Fibroblast of lung (primary cell): ENCODE results near the gene ERI2. TPM values are rescaled to one million over a fixed set of nuclear protein-coding genes. Genes with fewer than 3 reads are reported as not detected.
"Not testable (repeated sequence)": the region's sequence is repeated elsewhere in the genome, so short reads cannot be mapped to it uniquely, and the experiment has no call there.

Experiments
- DNase-seq, 2 donors: peaks; one replicate each; pipeline versions ENCODE4 v3.0.0 to v3.0.0-alpha.2; 2010; ENCODE audit warnings: low read depth in 2 of 2
- H2AFZ ChIP-seq: 2 replicates; pipeline ENCODE4 v1.5.1; 2012; ENCODE audit warnings: low read length, control low read depth, inconsistent platforms
- H3K27ac ChIP-seq: 2 replicates; pipeline ENCODE4 v1.5.1; 2011; ENCODE audit warnings: low read length, control low read depth; ENCODE audit not compliant: insufficient read depth
- H3K27me3 ChIP-seq: 2 replicates; pipeline ENCODE4 v1.5.1; 2011; ENCODE audit warnings: mild to moderate bottlenecking, low read length; ENCODE audit not compliant: control insufficient read depth, insufficient read depth
- H3K36me3 ChIP-seq: 2 replicates; pipeline ENCODE4 v1.5.1; 2011; ENCODE audit warnings: low read length; ENCODE audit not compliant: control insufficient read depth, insufficient read depth
- H3K4me1 ChIP-seq: 2 replicates; pipeline ENCODE4 v1.5.1; 2011; ENCODE audit warnings: low read length; ENCODE audit not compliant: control insufficient read depth, insufficient read depth; ENCODE audit errors: extremely low read depth
- H3K4me2 ChIP-seq: 2 replicates; pipeline ENCODE4 v1.5.1; 2011; ENCODE audit warnings: low read length, control low read depth; ENCODE audit not compliant: insufficient read depth; ENCODE audit errors: extremely low read depth
- H3K4me3 ChIP-seq, 4 experiments: fragments of 200-600 bp in 1 of 4; sonication (generic) in 1 of 4; replicated peaks in 1 of 4; 2 replicates each; pipeline ENCODE4 v1.5.1; 2011 to 2016; ENCODE audit warnings: low read length in 4 of 4, low read depth in 3 of 4, mild to moderate bottlenecking in 3 of 4, control low read depth in 2 of 4, inconsistent platforms in 1 of 4, mixed read lengths in 1 of 4; ENCODE audit not compliant: insufficient read depth in 1 of 4; ENCODE audit errors: control extremely low read depth in 1 of 4
- H3K79me2 ChIP-seq: 2 replicates; pipeline ENCODE4 v1.5.1; 2012; ENCODE audit warnings: mild to moderate bottlenecking, low read length, inconsistent platforms; ENCODE audit not compliant: control insufficient read depth, insufficient read depth
- H3K9ac ChIP-seq: 2 replicates; pipeline ENCODE4 v1.5.1; 2011; ENCODE audit warnings: mild to moderate bottlenecking, low read length, control low read depth; ENCODE audit not compliant: insufficient read depth
- H3K9me3 ChIP-seq: 2 replicates; pipeline ENCODE4 v1.5.1; 2012; ENCODE audit warnings: low read depth, low read length; ENCODE audit not compliant: control insufficient read depth, insufficient read depth
- H4K20me1 ChIP-seq: 2 replicates; pipeline ENCODE4 v1.5.1; 2011; ENCODE audit warnings: low read length; ENCODE audit not compliant: control insufficient read depth, insufficient read depth; ENCODE audit errors: extremely low read depth
- EZH2 ChIP-seq: IDR thresholded peaks from 2 replicates; pipeline ENCODE4 v1.5.1; 2012; ENCODE audit warnings: low read length, control low read depth, mild to moderate bottlenecking; ENCODE audit errors: missing control alignments
- polyA plus RNA-seq, 2 donors: library from polyadenylated mRNA; depleted of rRNA in 1 of 2; stranded (reverse) in 1 of 2; unstranded in 1 of 2; fragments of >200 nt; gene quantifications; 2 replicates each; pipeline ENCODE4 v1.2.1, GENCODE V29; 2011 to 2012; ENCODE audit warnings: missing spikeins in 1 of 2
- total RNA-seq: library from RNA; depleted of rRNA; stranded (reverse); fragments of >200 nt; gene quantifications from 2 replicates; pipeline ENCODE4 v1.2.1, GENCODE V29; 2014
- TF ChIP-seq, protein P1 (sequence below), 2 donors: IDR thresholded peaks in 1 of 2; conservative IDR thresholded peaks in 1 of 2; 1 replicate in 1 of 2; 2 replicates in 1 of 2; pipeline ENCODE4 v1.5.1; 2011 to 2012; ENCODE audit warnings: low read length in 2 of 2, control low read depth in 1 of 2, inconsistent platforms in 1 of 2, low read depth in 1 of 2, mild to moderate bottlenecking in 1 of 2

The ERI2 gene
- total and polyA plus RNA-seq, 2 donors (not counting 1 experiment from before 2014, with no cell fraction given), result 10.5 to 30.1 TPM

- DNase-seq, result no peak
- Histone ChIP-seq H3K9me3 (no peaks in the 10 kb centered on the region), H3K27me3 (no peaks in the 10 kb centered on the region), H3K36me3 (no peaks in the 10 kb centered on the region), H3K27ac (no peak overlapping the region), H3K4me1 (no peaks in the 10 kb centered on the region), H3K4me2 (peak overlapping the region; percentile 70), H3K79me2 (peaks cover 2% of the 10 kb centered on the region), H4K20me1 (no peaks in the 10 kb centered on the region), H2AFZ (no peak overlapping the region), H3K4me3 (peak overlapping the region in 2 of 4 experiments; percentile 92 to 95), H3K9ac (no peak overlapping the region)
- TF ChIP-seq, protein P1, sequence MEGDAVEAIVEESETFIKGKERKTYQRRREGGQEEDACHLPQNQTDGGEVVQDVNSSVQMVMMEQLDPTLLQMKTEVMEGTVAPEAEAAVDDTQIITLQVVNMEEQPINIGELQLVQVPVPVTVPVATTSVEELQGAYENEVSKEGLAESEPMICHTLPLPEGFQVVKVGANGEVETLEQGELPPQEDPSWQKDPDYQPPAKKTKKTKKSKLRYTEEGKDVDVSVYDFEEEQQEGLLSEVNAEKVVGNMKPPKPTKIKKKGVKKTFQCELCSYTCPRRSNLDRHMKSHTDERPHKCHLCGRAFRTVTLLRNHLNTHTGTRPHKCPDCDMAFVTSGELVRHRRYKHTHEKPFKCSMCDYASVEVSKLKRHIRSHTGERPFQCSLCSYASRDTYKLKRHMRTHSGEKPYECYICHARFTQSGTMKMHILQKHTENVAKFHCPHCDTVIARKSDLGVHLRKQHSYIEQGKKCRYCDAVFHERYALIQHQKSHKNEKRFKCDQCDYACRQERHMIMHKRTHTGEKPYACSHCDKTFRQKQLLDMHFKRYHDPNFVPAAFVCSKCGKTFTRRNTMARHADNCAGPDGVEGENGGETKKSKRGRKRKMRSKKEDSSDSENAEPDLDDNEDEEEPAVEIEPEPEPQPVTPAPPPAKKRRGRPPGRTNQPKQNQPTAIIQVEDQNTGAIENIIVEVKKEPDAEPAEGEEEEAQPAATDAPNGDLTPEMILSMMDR (conservative IDR thresholded peaks at IDR 0.05 in 1 of 2, IDR thresholded peaks at IDR 0.05 in 1 of 2; ENCODE audit: low read depth in 1 of 2, low read length in 2 of 2), result no peak
- TF ChIP-seq EZH2, result no peak
Observed at GRCh38 chr16:20807862-20808261, 1.6 kb upstream of the ERI2 start.

DNA sequence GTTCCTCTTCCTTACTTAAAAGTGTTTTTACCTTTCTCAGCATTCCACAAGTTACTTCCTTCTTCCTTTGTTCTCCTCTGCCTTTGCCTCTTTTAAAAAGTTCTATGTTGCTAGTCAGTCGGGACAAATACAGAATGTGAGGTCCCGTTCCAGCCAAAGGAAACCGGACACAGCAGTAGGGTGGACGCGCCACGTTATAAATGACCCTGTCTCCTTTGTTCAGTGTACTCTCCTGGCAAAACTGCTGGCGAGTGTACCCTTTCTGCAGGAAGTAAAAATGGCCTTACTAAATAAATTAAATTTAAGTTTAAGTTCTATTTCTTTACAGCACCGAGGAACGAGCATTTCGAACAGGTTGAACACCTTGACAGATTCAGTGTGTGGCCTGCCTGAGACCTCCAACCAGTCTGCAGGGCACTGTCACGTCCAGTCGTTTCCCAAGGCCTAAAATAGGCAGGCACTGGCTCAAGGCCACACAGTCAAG lies 546 bp downstream of the ERI2 start:
- H3K79me2 ChIP-seq, H3K4me1 ChIP-seq, H3K27me3 ChIP-seq, H4K20me1 ChIP-seq, H3K36me3 ChIP-seq, H3K9me3 ChIP-seq: not testable (repeated sequence)
- H3K9ac ChIP-seq, result peak overlapping the region; percentile 80
- H3K4me2 ChIP-seq, result peak overlapping the region; percentile 95
- peak overlapping the region; percentile 72 to 95 (median 92) for H3K4me3 ChIP-seq
- peak in 1 of 2 donors; percentile 2 for DNase-seq
- H2AFZ ChIP-seq, result peak overlapping the region; percentile 84
- H3K27ac ChIP-seq, result peak overlapping the region; percentile 88

GRCh38 chr16:20803561-20804214 lies 2.6 kb downstream of the ERI2 start:
- H3K4me3 ChIP-seq, result no peak overlapping the region

More at GRCh38 chr16:20803561-20804214, 2.6 kb downstream of the ERI2 start:
- H3K9me3 ChIP-seq, result no peaks in the 10 kb centered on the region
- H3K36me3 ChIP-seq, result no peaks in the 10 kb centered on the region
- no peak overlapping the region for H3K9ac ChIP-seq
- no peaks in the 10 kb centered on the region for H3K4me1 ChIP-seq
- H3K27me3 ChIP-seq, result no peaks in the 10 kb centered on the region
- H3K4me2 ChIP-seq, result no peak overlapping the region
- TF ChIP-seq EZH2, result no peak
- TF ChIP-seq, protein P1 (conservative IDR thresholded peaks at IDR 0.05 in 1 of 2, IDR thresholded peaks at IDR 0.05 in 1 of 2; ENCODE audit: low read depth in 1 of 2, low read length in 2 of 2), result no peak
- H4K20me1 ChIP-seq, result no peaks in the 10 kb centered on the region
- H3K27ac ChIP-seq, result no peak overlapping the region
- no peak for DNase-seq
- peaks cover 2% of the 10 kb centered on the region for H3K79me2 ChIP-seq
- H2AFZ ChIP-seq, result no peak overlapping the region
